Endothelial cell of umbilical vein (primary cell): Measurements from ENCODE around the gene ALK. TPM values are rescaled to one million over a fixed set of nuclear protein-coding genes. Genes with fewer than 3 reads are reported as not detected.

Experiments used
- BruUV-seq: library from RNA; stranded (reverse); fragments of 400-500 nt; replicated peaks from 2 replicates; lab custom pipeline; 2021; lab: Mats Ljungman, UMichigan
- CTCF ChIA-PET: fragments of 300-600, 350-600 bp; sonication (Branson Sonifier 250); formaldehyde crosslinking; loops from one replicate; lab custom pipeline; 2021; ENCODE audit warnings: antibody characterized with exemption, inconsistent platforms; lab: Charles Lee
- POLR2A ChIA-PET: fragments of 300-600, 350-600 bp; sonication (Branson Sonifier 250); formaldehyde crosslinking; loops from one replicate; lab custom pipeline; 2021; ENCODE audit warnings: antibody characterized with exemption, inconsistent platforms; lab: Charles Lee
- DNase-seq: peaks from one replicate; pipeline ENCODE4 v3.0.0-alpha.2; 2011; ENCODE audit warnings: low read depth, low spot score
- FAIRE-seq: peaks from 2 replicates; lab custom pipeline; 2011; peaks lifted over from hg19 to GRCh38; lab: Jason Lieb, UNC
- H2AFZ ChIP-seq: 2 replicates; pipeline ENCODE4 v1.6.0; 2012; ENCODE audit warnings: low read depth, low read length, control low read depth, inconsistent platforms
- H3K27ac ChIP-seq: 2 replicates; pipeline ENCODE4 v1.5.1; 2011; ENCODE audit warnings: low read depth, mild to moderate bottlenecking, control low read depth, low read length, moderate library complexity; ENCODE audit not compliant: insufficient read depth
- H3K27me3 ChIP-seq, 2 experiments: 2 replicates each; pipeline versions ENCODE4 v1.6.0 to v1.6.1; 2011; ENCODE audit warnings: low read length in 2 of 2, mixed read lengths in 1 of 2; ENCODE audit not compliant: control insufficient read depth in 2 of 2, insufficient read depth in 2 of 2
- H3K36me3 ChIP-seq, 2 experiments: 2 replicates in 1 of 2; 3 replicates in 1 of 2; pipeline ENCODE4 v1.5.1; 2011; ENCODE audit warnings: low read length in 2 of 2, mild to moderate bottlenecking in 1 of 2, moderate library complexity in 1 of 2; ENCODE audit not compliant: control insufficient read depth in 2 of 2, insufficient read depth in 2 of 2; ENCODE audit errors: extremely low read depth in 1 of 2
- H3K4me1 ChIP-seq: 3 replicates; pipeline ENCODE4 v1.5.1; 2011; ENCODE audit warnings: mild to moderate bottlenecking, low read length; ENCODE audit not compliant: control insufficient read depth, insufficient read depth; ENCODE audit errors: extremely low read depth
- H3K4me2 ChIP-seq: 2 replicates; pipeline ENCODE4 v1.6.1; 2011; ENCODE audit warnings: low read length, control low read depth, mixed read lengths; ENCODE audit not compliant: insufficient read depth
- H3K4me3 ChIP-seq, 3 experiments: fragments of 200-600 bp in 1 of 3; sonication (generic), shearing (Covaris generic) in 1 of 3; replicated peaks in 1 of 3; 2 replicates each; pipeline ENCODE4 v1.5.1; 2011 to 2016; ENCODE audit warnings: control low read depth in 3 of 3, low read length in 3 of 3, mild to moderate bottlenecking in 2 of 3, inconsistent platforms in 1 of 3, low read depth in 1 of 3, moderate library complexity in 1 of 3; ENCODE audit not compliant: insufficient read depth in 1 of 3
- H3K79me2 ChIP-seq: 2 replicates; pipeline ENCODE4 v1.6.0; 2012; ENCODE audit warnings: low read length, inconsistent platforms; ENCODE audit not compliant: control insufficient read depth, insufficient read depth
- H3K9ac ChIP-seq: replicated peaks from 2 replicates; pipeline ENCODE3; 2011; ENCODE audit warnings: low read length, control low read depth; ENCODE audit not compliant: insufficient read depth; ENCODE audit errors: extremely low read depth
- H3K9me1 ChIP-seq: replicated peaks from 3 replicates; pipeline ENCODE4 v1.6.0; 2011; ENCODE audit warnings: mild to moderate bottlenecking, low read length; ENCODE audit not compliant: control insufficient read depth, insufficient read depth; ENCODE audit errors: extremely low read depth
- H3K9me3 ChIP-seq: replicated peaks from 2 replicates; pipeline ENCODE4 v1.5.1; 2012; ENCODE audit warnings: low read length, inconsistent platforms; ENCODE audit not compliant: control insufficient read depth, insufficient read depth
- H4K20me1 ChIP-seq: replicated peaks from 2 replicates; pipeline ENCODE3; 2011; ENCODE audit warnings: mild to moderate bottlenecking, low read length; ENCODE audit not compliant: control insufficient read depth, insufficient read depth; ENCODE audit errors: extremely low read depth
- CTCF ChIP-seq, 2 donors: IDR thresholded peaks; 1 replicate in 1 of 2; 2 replicates in 1 of 2; pipeline ENCODE4 v1.5.1; 2011; ENCODE audit warnings: low read length in 2 of 2, mild to moderate bottlenecking in 2 of 2, moderate library complexity in 2 of 2, control low read depth in 1 of 2, inconsistent platforms in 1 of 2, low read depth in 1 of 2; ENCODE audit not compliant: insufficient read depth in 1 of 2; ENCODE audit errors: extremely low read depth in 1 of 2
- EZH2 ChIP-seq: IDR thresholded peaks from 2 replicates; pipeline ENCODE4 v1.6.1; 2012; ENCODE audit warnings: borderline replicate concordance, low read depth, mild to moderate bottlenecking, moderate library complexity, low read length, inconsistent platforms; ENCODE audit not compliant: severe bottlenecking
- FOS ChIP-seq: IDR thresholded peaks from 2 replicates; pipeline ENCODE4 v1.6.1; 2011; ENCODE audit warnings: mild to moderate bottlenecking, low read length, moderate library complexity, borderline replicate concordance; ENCODE audit not compliant: insufficient read depth
- GATA2 ChIP-seq: IDR thresholded peaks from 2 replicates; pipeline ENCODE4 v1.7.0; 2011; ENCODE audit warnings: low read depth, mild to moderate bottlenecking, moderate library complexity, mixed read lengths, low read length; ENCODE audit not compliant: insufficient read length, insufficient read depth
- JUN ChIP-seq: IDR thresholded peaks from 2 replicates; pipeline ENCODE4 v1.6.1; 2011; ENCODE audit warnings: borderline replicate concordance, low read depth; ENCODE audit not compliant: insufficient read length, insufficient read depth
- MAX ChIP-seq: IDR thresholded peaks from 2 replicates; pipeline ENCODE4 v1.6.1; 2011; ENCODE audit not compliant: insufficient read depth, insufficient read length
- MYC ChIP-seq: IDR thresholded peaks from one replicate; pipeline ENCODE4 v1.6.1; 2011; ENCODE audit warnings: mild to moderate bottlenecking, low read depth, low read length
- POLR2A ChIP-seq: IDR thresholded peaks from 2 replicates; pipeline ENCODE4 v1.6.1; 2012; ENCODE audit warnings: low read depth, mild to moderate bottlenecking, control low read depth, low read length
- POLR2AphosphoS5 ChIP-seq: IDR thresholded peaks from 2 replicates; pipeline ENCODE4 v1.6.1; 2012; ENCODE audit warnings: low read depth, mild to moderate bottlenecking, control low read depth, low read length, moderate library complexity; ENCODE audit not compliant: insufficient read depth
- dilution Hi-C: fragments of 300-500 bp; cut with MboI; formaldehyde crosslinking; loops from one replicate; pipeline ENCODE4 v1.15.0; 2019; ENCODE audit warnings: low sequenced_read_pairs; ENCODE audit not compliant: extremely low pct_ligation_motif_present
- intact Hi-C: fragments of 100-400 bp; cut with micrococcal nuclease; formaldehyde crosslinking; loops from one replicate; pipeline ENCODE4 v1.10.0; 2022
- polyA plus RNA-seq, 4 experiments: library from polyadenylated mRNA; depleted of rRNA in 3 of 4; stranded (reverse) in 3 of 4; unstranded in 1 of 4; fragments of >200 nt; gene quantifications; 2 replicates each; pipeline versions ENCODE4 v1.2.1 to v1.2.3, GENCODE V29; 2011 to 2012; ENCODE audit warnings: missing spikeins in 1 of 4
- total RNA-seq: library from RNA; stranded (reverse); gene quantifications from 2 replicates; pipeline ENCODE4 v1.2.3, GENCODE V29; 2021

Gene ALK
- total and polyA plus RNA-seq, 2 donors (not counting 3 experiments of a cell fraction or from before 2014, with no cell fraction given), result not detected

GRCh38 chr2:29760008-29760407 is 161.4 kb downstream of the ALK start:
- no peak for DNase-seq
- intact Hi-C loops, result no loop called here
- no peaks in the 10 kb centered on the region for H3K36me3 ChIP-seq

More at GRCh38 chr2:29760008-29760407, 161.4 kb downstream of the ALK start:
- Histone ChIP-seq H3K9ac (no peak overlapping the region), H2AFZ (no peak overlapping the region), H3K4me3 (no peak overlapping the region), H4K20me1 (no peaks in the 10 kb centered on the region), H3K4me2 (no peak overlapping the region), H3K9me1 (no peaks in the 10 kb centered on the region), H3K27ac (no peak overlapping the region), H3K4me1 (no peaks in the 10 kb centered on the region), H3K9me3 (peaks cover under 1% of the 10 kb centered on the region), H3K79me2 (no peaks in the 10 kb centered on the region), H3K27me3 (no peaks in the 10 kb centered on the region)
- TF ChIP-seq FOS (no peak), MAX (no peak), POLR2AphosphoS5 (no peak), CTCF (IDR thresholded peaks at IDR 0.05; ENCODE audit: extremely low read depth in 1 of 2, insufficient read depth in 1 of 2, low read depth in 1 of 2, low read length in 2 of 2) (no peak), MYC (no peak), POLR2A (no peak), EZH2 (no peak), JUN (no peak), GATA2 (no peak)
- dilution Hi-C loops, result no loop called here
- FAIRE-seq, result no peak
- BruUV-seq, result no TSS peak
- CTCF ChIA-PET, result no interaction called here
- POLR2A ChIA-PET, result no interaction called here
